Measurements from ENCODE around the gene DSC3.

GRCh38 chr18:30954262-30954661 lies 88.3 kb downstream of the DSC3 start:
- TF ChIP-seq, protein P1, sequence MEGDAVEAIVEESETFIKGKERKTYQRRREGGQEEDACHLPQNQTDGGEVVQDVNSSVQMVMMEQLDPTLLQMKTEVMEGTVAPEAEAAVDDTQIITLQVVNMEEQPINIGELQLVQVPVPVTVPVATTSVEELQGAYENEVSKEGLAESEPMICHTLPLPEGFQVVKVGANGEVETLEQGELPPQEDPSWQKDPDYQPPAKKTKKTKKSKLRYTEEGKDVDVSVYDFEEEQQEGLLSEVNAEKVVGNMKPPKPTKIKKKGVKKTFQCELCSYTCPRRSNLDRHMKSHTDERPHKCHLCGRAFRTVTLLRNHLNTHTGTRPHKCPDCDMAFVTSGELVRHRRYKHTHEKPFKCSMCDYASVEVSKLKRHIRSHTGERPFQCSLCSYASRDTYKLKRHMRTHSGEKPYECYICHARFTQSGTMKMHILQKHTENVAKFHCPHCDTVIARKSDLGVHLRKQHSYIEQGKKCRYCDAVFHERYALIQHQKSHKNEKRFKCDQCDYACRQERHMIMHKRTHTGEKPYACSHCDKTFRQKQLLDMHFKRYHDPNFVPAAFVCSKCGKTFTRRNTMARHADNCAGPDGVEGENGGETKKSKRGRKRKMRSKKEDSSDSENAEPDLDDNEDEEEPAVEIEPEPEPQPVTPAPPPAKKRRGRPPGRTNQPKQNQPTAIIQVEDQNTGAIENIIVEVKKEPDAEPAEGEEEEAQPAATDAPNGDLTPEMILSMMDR (conservative IDR thresholded peaks at IDR 0.05; ENCODE audit: low read length), result no peak
- TF ChIP-seq EZH2phosphoT487 (IDR thresholded peaks at IDR 0.05; ENCODE audit: borderline replicate concordance, low read depth, low read length), result no peak

Data from OCI-LY7 (cell line).